Measurements from ENCODE around the gene PON3.
A peak's percentile ranks its signal among the peaks of the same experiment; 100 is the strongest.

Gene PON3

GRCh38 chr7:95396136-95397032 is at the start of gene PON3:
Gene PON3, minus strand, starts transcription at chr7:95396375. Its CDS starts 25 bp downstream, at chr7:95396350.
- DNase-seq = peak; percentile 24 to 42 (median 40)

GRCh38 chr7:95444796-95445195 is 48.6 kb upstream of the PON3 start:
- no peak for DNase-seq

- no peak for DNase-seq
Observed at GRCh38 chr7:95441042-95441823, 45.1 kb upstream of the PON3 start.

- DNase-seq = no peak
Observed at GRCh38 chr7:95440394-95441038, 44.3 kb upstream of the PON3 start.

- no peak for DNase-seq
Observed at GRCh38 chr7:95436407-95436806, 40.2 kb upstream of the PON3 start.

GRCh38 chr7:95435422-95435780 is 39.2 kb upstream of the PON3 start:
- no peak for DNase-seq

- DNase-seq = peak; percentile 78 to 92 (median 83)
Observed at GRCh38 chr7:95434557-95435421, 38.6 kb upstream of the PON3 start, which contains the start of gene PON2. Gene PON2, minus strand, starts transcription at chr7:95435028. Its CDS starts 77 bp downstream, at chr7:95434951.

- peak in 1 of 3 donors; percentile 14 for DNase-seq
Observed at GRCh38 chr7:95433952-95434556, 37.9 kb upstream of the PON3 start.

- no peak for DNase-seq
Observed at GRCh38 chr7:95433129-95433528, 37.0 kb upstream of the PON3 start.

- DNase-seq = peak in 1 of 3 donors; percentile 4
Observed at GRCh38 chr7:95432606-95433005, 36.4 kb upstream of the PON3 start.

GRCh38 chr7:95430864-95431263 is 34.7 kb upstream of the PON3 start:
- DNase-seq = no peak

GRCh38 chr7:95429241-95429990 is 33.2 kb upstream of the PON3 start:
- no peak for DNase-seq

GRCh38 chr7:95427914-95428516 is 31.8 kb upstream of the PON3 start:
- no peak for DNase-seq

- no peak for DNase-seq
Observed at GRCh38 chr7:95427166-95427565, 31.0 kb upstream of the PON3 start.

GRCh38 chr7:95425694-95426093 is 29.5 kb upstream of the PON3 start:
- DNase-seq = no peak

GRCh38 chr7:95424716-95425115 is 28.5 kb upstream of the PON3 start:
- no peak for DNase-seq

GRCh38 chr7:95421847-95422444 is 25.8 kb upstream of the PON3 start:
- no peak for DNase-seq

GRCh38 chr7:95421000-95421846 is 25.0 kb upstream of the PON3 start:
- peak in 1 of 3 donors; percentile 4 for DNase-seq

GRCh38 chr7:95412075-95412474 is 15.9 kb upstream of the PON3 start:
- DNase-seq = no peak
